K562 (cell line): ENCODE measurements around the gene ANP32B. TPM values are rescaled to one million over a fixed set of nuclear protein-coding genes. Genes with fewer than 3 reads are reported as not detected.

Source experiments
- BCOR ChIP-seq: fragments of 450-650 bp; IDR thresholded peaks from 2 replicates; pipeline ENCODE4 v1.6.1; 2016
- COPS2 ChIP-seq: fragments of 450-650 bp; conservative IDR thresholded peaks from 2 replicates; pipeline ENCODE4 v1.6.1; 2016; ENCODE audit warnings: mild to moderate bottlenecking, moderate library complexity
- HNRNPL ChIP-seq: fragments of 200-400 bp; formaldehyde crosslinking; IDR thresholded peaks from 2 replicates; pipeline ENCODE4 v1.6.1; 2017; ENCODE audit warnings: low read depth, mild to moderate bottlenecking, low read length
- LEF1 ChIP-seq: fragments of 450-650 bp; IDR thresholded peaks from 2 replicates; pipeline ENCODE4 v1.6.1; 2016; ENCODE audit warnings: mild to moderate bottlenecking
- MEF2A ChIP-seq: IDR thresholded peaks from 2 replicates; pipeline ENCODE4 v1.6.1; 2011; ENCODE audit warnings: low read depth, mild to moderate bottlenecking, low read length, moderate library complexity; ENCODE audit not compliant: control insufficient read depth
- MYBL2 ChIP-seq, 2 experiments: fragments of 450-650 bp in 1 of 2; sonication (generic) in 1 of 2; formaldehyde crosslinking in 1 of 2; IDR thresholded peaks; 2 replicates each; pipeline versions ENCODE4 v1.6.1 to v1.8.1; 2017 to 2022; ENCODE audit warnings: borderline replicate concordance in 1 of 2, inconsistent platforms in 1 of 2, low read depth in 1 of 2, mild to moderate bottlenecking in 1 of 2, missing genetic modification reagents in 1 of 2, moderate library complexity in 1 of 2
- NELFE ChIP-seq: IDR thresholded peaks from 2 replicates; pipeline ENCODE4 v1.6.1; 2011; ENCODE audit warnings: mild to moderate bottlenecking; ENCODE audit not compliant: insufficient read depth, insufficient read length
- NRF1 ChIP-seq, 2 experiments: fragments of 450-650 bp; IDR thresholded peaks in 1 of 2; conservative IDR thresholded peaks in 1 of 2; 2 replicates each; pipeline ENCODE4 v1.6.1; 2014; ENCODE audit warnings: mild to moderate bottlenecking in 2 of 2
- PCBP2 ChIP-seq: fragments of 200-400 bp; formaldehyde crosslinking; IDR thresholded peaks from 2 replicates; pipeline ENCODE4 v1.6.1; 2018; ENCODE audit warnings: low read length, low read depth, mild to moderate bottlenecking, moderate library complexity; ENCODE audit not compliant: poor library complexity, severe bottlenecking
- RAD21 ChIP-seq, 2 experiments: fragments of 250-450 bp in 1 of 2; fragments of 450-650 bp in 1 of 2; sonication (Bioruptor Pico) in 1 of 2; formaldehyde crosslinking in 1 of 2; IDR thresholded peaks in 1 of 2; conservative IDR thresholded peaks in 1 of 2; 2 replicates each; pipeline versions ENCODE4 v1.4.0 to v1.8.0; 2020 to 2022; ENCODE audit warnings: mild to moderate bottlenecking in 2 of 2, moderate library complexity in 1 of 2
- SAFB ChIP-seq: fragments of 200-400 bp; formaldehyde crosslinking; IDR thresholded peaks from 2 replicates; pipeline ENCODE4 v1.6.1; 2017; ENCODE audit warnings: low read depth, low read length, borderline replicate concordance
- SIRT6 ChIP-seq: IDR thresholded peaks from one replicate; pipeline ENCODE4 v1.6.1; 2012; ENCODE audit warnings: low read depth, mild to moderate bottlenecking, control low read depth, inconsistent platforms, low read length, moderate library complexity
- SUPT5H ChIP-seq: fragments of 450-650 bp; IDR thresholded peaks from 2 replicates; pipeline ENCODE4 v1.6.1; 2016
- TFAM ChIP-seq: fragments of 250-450 bp; sonication (Bioruptor Pico); conservative IDR thresholded peaks from 2 replicates; pipeline ENCODE4 v1.5.0; 2021; ENCODE audit warnings: mild to moderate bottlenecking, moderate library complexity
- ZFX ChIP-seq: sonication (generic); formaldehyde crosslinking; IDR thresholded peaks from 2 replicates; pipeline ENCODE4 v1.8.0; 2022; ENCODE audit warnings: mild to moderate bottlenecking, missing genetic modification reagents, moderate library complexity
- ZNF23 ChIP-seq: fragments of 250-450 bp; sonication (Bioruptor Pico); IDR thresholded peaks from 2 replicates; pipeline ENCODE4 v1.4.0; 2020; ENCODE audit warnings: mild to moderate bottlenecking
- ZNF445 ChIP-seq: fragments of 250-450 bp; sonication (Bioruptor Pico); IDR thresholded peaks from 2 replicates; pipeline ENCODE4 v1.4.0; 2020; ENCODE audit warnings: low read depth, mild to moderate bottlenecking, moderate library complexity
- ZSCAN32 ChIP-seq: fragments of 450-650 bp; formaldehyde crosslinking; IDR thresholded peaks from 2 replicates; pipeline ENCODE4 v1.4.0; 2020; ENCODE audit warnings: mild to moderate bottlenecking, moderate library complexity
- polyA plus RNA-seq, 8 experiments: library from polyadenylated mRNA; depleted of rRNA in 4 of 8; stranded (reverse) in 5 of 8; unstranded in 3 of 8; fragments of >200 nt; fragmentation: Nextera tagmentation in 2 of 8; fragmentation: Illumina TruSeq in 1 of 8; extraction: Ambion mirVana in 2 of 8; extraction: Trizol in 1 of 8; gene quantifications; 2 replicates each; pipeline versions ENCODE4 v1.2.1 to v1.2.3, GENCODE V29; 2011 to 2014; ENCODE audit warnings: inconsistent platforms in 1 of 8, missing spikeins in 1 of 8
- total RNA-seq, 7 experiments: library from RNA; depleted of rRNA in 6 of 7; stranded (reverse); fragments of >200 nt in 6 of 7; fragmentation: Illumina TruSeq in 2 of 7; extraction: Trizol in 2 of 7; gene quantifications; 2 replicates each; pipeline versions ENCODE4 v1.2.1 to v1.2.3, GENCODE V29; 2011 to 2021; ENCODE audit warnings: low replicate concordance in 1 of 7
- TF ChIP-seq, protein P1 (sequence below): sonication (generic); formaldehyde crosslinking; IDR thresholded peaks from 2 replicates; pipeline ENCODE4 v1.9.0; 2022; ENCODE audit warnings: mild to moderate bottlenecking, missing genetic modification reagents
- TF ChIP-seq, protein P2 (sequence below): fragments of 450-650 bp; formaldehyde crosslinking; IDR thresholded peaks from 2 replicates; pipeline ENCODE4 v1.4.0; 2020; ENCODE audit warnings: mild to moderate bottlenecking
- TF ChIP-seq, protein P3 (sequence below): fragments of 450-650 bp; IDR thresholded peaks from 2 replicates; pipeline ENCODE4 v1.7.1; 2018; ENCODE audit warnings: mild to moderate bottlenecking, low read depth; ENCODE audit not compliant: partially characterized antibody
- TF ChIP-seq, protein P4 (sequence below): fragments of 250-450 bp; sonication (Bioruptor Pico); IDR thresholded peaks from 2 replicates; pipeline ENCODE4 v1.5.0; 2020; ENCODE audit warnings: mild to moderate bottlenecking

The ANP32B gene
- total and polyA plus RNA-seq, 9 of the 15 experiments (the other 6 are each of a cell fraction or from before 2014, with no cell fraction given) = 68.9 to 815 (median 141) TPM

DNA sequence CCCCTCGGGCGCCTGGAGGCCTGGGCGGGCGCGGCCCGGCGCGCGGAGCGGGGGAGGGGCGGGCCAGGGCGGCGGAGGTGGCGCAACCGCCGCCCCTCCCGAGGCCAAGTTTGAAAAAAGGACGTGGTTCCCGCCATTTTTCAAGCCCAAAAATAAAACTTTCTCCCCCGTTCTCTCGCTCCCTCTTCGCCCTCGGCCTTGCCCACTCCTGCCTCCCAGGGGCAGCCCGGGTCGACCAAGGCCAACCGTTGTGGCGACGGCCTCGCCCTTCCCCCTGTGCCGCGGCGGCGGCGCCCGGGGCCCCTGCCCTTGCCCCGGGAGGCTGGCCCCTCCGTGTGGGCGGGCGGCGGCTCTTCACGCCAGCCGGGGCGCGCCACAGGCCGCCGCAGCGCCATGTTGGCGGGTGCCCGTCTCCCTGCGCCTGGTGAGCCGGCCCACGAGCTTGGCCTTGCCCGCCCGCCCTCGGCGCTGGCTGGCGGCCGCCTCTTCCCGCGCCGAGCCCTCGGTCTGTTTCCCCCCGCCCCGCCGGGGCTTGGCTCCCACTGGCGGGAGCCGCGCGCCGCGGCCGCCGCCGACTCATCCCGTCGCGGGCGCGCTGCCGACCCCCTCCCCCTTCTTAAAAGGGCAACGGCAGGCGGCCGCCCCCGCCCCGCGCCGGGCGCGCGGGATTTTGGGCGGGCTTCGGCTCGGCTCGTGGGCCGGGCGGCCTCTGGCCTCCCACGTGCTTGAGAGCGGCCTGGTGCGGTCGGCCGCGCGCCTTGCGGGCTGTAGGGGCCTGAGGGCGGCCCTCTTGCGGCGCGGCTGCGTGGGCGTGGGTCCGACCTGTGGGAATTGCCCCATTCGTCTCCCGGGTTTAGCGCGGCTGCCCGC is 1.3 kb downstream of the ANP32B start (continued):
- TF ChIP-seq ZSCAN32 (CRISPR knock-in tag) (no peak), NELFE (no peak), SAFB (peak; percentile 96), MEF2A (no peak), HNRNPL (peak; percentile 56; the same call in 1 of the 2 replicates), ZNF23 (CRISPR knock-in tag) (no peak), LEF1 (no peak), MYBL2 (IDR thresholded peaks at IDR 0.05; ENCODE audit: low read depth) (peak; percentile 80), MYBL2 (CRISPR knock-in tag; IDR thresholded peaks at IDR 0.05; ENCODE audit: borderline replicate concordance) (no peak; the same call in 1 of the 2 replicates), PCBP2 (peak; percentile 48), ZNF445 (CRISPR knock-in tag) (no peak), SUPT5H (no peak), SIRT6 (peak; percentile 27), TFAM (CRISPR knock-in tag) (no peak), ZFX (CRISPR knock-in tag) (peak; percentile 76), RAD21 (CRISPR knock-in tag; conservative IDR thresholded peaks at IDR 0.05 in 1 of 2, IDR thresholded peaks at IDR 0.05 in 1 of 2) (no peak), BCOR (no peak), NRF1 (conservative IDR thresholded peaks at IDR 0.05 in 1 of 2, IDR thresholded peaks at IDR 0.05 in 1 of 2) (peak in 1 of 2 experiments; percentile 24; a peak in 2 of 4 replicates), COPS2 (no peak)
- TF ChIP-seq, protein P1, sequence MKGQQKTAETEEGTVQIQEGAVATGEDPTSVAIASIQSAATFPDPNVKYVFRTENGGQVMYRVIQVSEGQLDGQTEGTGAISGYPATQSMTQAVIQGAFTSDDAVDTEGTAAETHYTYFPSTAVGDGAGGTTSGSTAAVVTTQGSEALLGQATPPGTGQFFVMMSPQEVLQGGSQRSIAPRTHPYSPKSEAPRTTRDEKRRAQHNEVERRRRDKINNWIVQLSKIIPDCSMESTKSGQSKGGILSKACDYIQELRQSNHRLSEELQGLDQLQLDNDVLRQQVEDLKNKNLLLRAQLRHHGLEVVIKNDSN (CRISPR knock-in tag) = peak; percentile 28; the same call in 1 of the 2 replicates
- TF ChIP-seq, protein P2, sequence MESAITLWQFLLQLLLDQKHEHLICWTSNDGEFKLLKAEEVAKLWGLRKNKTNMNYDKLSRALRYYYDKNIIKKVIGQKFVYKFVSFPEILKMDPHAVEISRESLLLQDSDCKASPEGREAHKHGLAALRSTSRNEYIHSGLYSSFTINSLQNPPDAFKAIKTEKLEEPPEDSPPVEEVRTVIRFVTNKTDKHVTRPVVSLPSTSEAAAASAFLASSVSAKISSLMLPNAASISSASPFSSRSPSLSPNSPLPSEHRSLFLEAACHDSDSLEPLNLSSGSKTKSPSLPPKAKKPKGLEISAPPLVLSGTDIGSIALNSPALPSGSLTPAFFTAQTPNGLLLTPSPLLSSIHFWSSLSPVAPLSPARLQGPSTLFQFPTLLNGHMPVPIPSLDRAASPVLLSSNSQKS = no peak
- TF ChIP-seq, protein P3, sequence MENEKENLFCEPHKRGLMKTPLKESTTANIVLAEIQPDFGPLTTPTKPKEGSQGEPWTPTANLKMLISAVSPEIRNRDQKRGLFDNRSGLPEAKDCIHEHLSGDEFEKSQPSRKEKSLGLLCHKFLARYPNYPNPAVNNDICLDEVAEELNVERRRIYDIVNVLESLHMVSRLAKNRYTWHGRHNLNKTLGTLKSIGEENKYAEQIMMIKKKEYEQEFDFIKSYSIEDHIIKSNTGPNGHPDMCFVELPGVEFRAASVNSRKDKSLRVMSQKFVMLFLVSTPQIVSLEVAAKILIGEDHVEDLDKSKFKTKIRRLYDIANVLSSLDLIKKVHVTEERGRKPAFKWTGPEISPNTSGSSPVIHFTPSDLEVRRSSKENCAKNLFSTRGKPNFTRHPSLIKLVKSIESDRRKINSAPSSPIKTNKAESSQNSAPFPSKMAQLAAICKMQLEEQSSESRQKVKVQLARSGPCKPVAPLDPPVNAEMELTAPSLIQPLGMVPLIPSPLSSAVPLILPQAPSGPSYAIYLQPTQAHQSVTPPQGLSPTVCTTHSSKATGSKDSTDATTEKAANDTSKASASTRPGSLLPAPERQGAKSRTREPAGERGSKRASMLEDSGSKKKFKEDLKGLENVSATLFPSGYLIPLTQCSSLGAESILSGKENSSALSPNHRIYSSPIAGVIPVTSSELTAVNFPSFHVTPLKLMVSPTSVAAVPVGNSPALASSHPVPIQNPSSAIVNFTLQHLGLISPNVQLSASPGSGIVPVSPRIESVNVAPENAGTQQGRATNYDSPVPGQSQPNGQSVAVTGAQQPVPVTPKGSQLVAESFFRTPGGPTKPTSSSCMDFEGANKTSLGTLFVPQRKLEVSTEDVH = peak; percentile 54
- TF ChIP-seq, protein P4, sequence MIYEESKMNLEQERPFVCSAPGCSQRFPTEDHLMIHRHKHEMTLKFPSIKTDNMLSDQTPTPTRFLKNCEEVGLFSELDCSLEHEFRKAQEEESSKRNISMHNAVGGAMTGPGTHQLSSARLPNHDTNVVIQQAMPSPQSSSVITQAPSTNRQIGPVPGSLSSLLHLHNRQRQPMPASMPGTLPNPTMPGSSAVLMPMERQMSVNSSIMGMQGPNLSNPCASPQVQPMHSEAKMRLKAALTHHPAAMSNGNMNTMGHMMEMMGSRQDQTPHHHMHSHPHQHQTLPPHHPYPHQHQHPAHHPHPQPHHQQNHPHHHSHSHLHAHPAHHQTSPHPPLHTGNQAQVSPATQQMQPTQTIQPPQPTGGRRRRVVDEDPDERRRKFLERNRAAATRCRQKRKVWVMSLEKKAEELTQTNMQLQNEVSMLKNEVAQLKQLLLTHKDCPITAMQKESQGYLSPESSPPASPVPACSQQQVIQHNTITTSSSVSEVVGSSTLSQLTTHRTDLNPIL (CRISPR knock-in tag) = no peak
